DOHH2 (cell line): ENCODE measurements around the gene CCNI2.

ENCODE experiments used
- H3F3A ChIP-seq: fragments of 200-600 bp; sonication (generic), shearing (Covaris generic); 2 replicates; pipeline ENCODE4 v1.6.0; 2016; ENCODE audit warnings: antibody characterized with exemption, mild to moderate bottlenecking; ENCODE audit not compliant: control insufficient read depth, insufficient read depth
- H3K27ac ChIP-seq: fragments of 200-600 bp; sonication (generic); 2 replicates; pipeline ENCODE4 v1.5.1; 2014; ENCODE audit warnings: low read depth, mild to moderate bottlenecking, low read length, moderate library complexity
- H3K27me3 ChIP-seq: fragments of 200-600 bp; sonication (generic); 2 replicates; pipeline ENCODE4 v1.6.1; 2014; ENCODE audit warnings: mild to moderate bottlenecking, low read length, mixed read lengths; ENCODE audit not compliant: control insufficient read depth
- H3K36me3 ChIP-seq: fragments of 200-600 bp; sonication (generic); 2 replicates; pipeline ENCODE4 v1.6.1; 2014; ENCODE audit warnings: mild to moderate bottlenecking, low read length, moderate library complexity, mixed read lengths; ENCODE audit not compliant: control insufficient read depth
- H3K4me1 ChIP-seq: fragments of 200-600 bp; sonication (generic); 2 replicates; pipeline ENCODE4 v1.6.1; 2014; ENCODE audit warnings: mild to moderate bottlenecking, low read length, mixed read lengths; ENCODE audit not compliant: control insufficient read depth
- H3K4me2 ChIP-seq: fragments of 200-600 bp; sonication (generic); 2 replicates; pipeline ENCODE4 v1.6.0; 2014; ENCODE audit warnings: mild to moderate bottlenecking, low read length, moderate library complexity
- H3K4me3 ChIP-seq: fragments of 200-600 bp; sonication (generic); 2 replicates; pipeline ENCODE4 v1.5.1; 2014; ENCODE audit warnings: mild to moderate bottlenecking, low read length, mixed read lengths
- H3K79me2 ChIP-seq: fragments of 200-600 bp; sonication (generic); 2 replicates; pipeline ENCODE4 v1.6.1; 2014; ENCODE audit warnings: mild to moderate bottlenecking, low read length, mixed read lengths; ENCODE audit not compliant: control insufficient read depth
- H3K9me2 ChIP-seq: fragments of 200-600 bp; sonication (generic); replicated peaks from 2 replicates; pipeline ENCODE4 v1.6.1; 2014; ENCODE audit warnings: mild to moderate bottlenecking, low read length, mixed read lengths; ENCODE audit not compliant: control insufficient read depth
- H3K9me3 ChIP-seq: fragments of 200-600 bp; sonication (generic); 2 replicates; pipeline ENCODE4 v1.6.1; 2014; ENCODE audit warnings: antibody characterized with exemption, low read length, mixed read lengths; ENCODE audit not compliant: control insufficient read depth, insufficient read depth
- H4K20me1 ChIP-seq: fragments of 200-600 bp; sonication (generic); 2 replicates; pipeline ENCODE4 v1.6.0; 2014; ENCODE audit warnings: low read depth, mild to moderate bottlenecking, antibody characterized with exemption, low read length, moderate library complexity; ENCODE audit not compliant: control insufficient read depth, insufficient read depth
- EZH2phosphoT487 ChIP-seq: fragments of 200-600 bp; sonication (generic); IDR thresholded peaks from 2 replicates; pipeline ENCODE4 v1.6.1; 2017; ENCODE audit warnings: borderline replicate concordance, mild to moderate bottlenecking, antibody characterized with exemption, low read length, moderate library complexity, mixed read lengths
- TF ChIP-seq, protein P1 (sequence below): fragments of 200-600 bp; sonication (generic); IDR thresholded peaks from one replicate; pipeline ENCODE4 v1.5.1; 2014; ENCODE audit warnings: antibody characterized with exemption, mild to moderate bottlenecking, low read depth, low read length; ENCODE audit not compliant: poor library complexity, severe bottlenecking

Gene CCNI2

GRCh38 chr5:132763181-132764036 lies 16.2 kb downstream of the CCNI2 start:
- no peaks in the 10 kb centered on the region for H3K9me2 ChIP-seq
- TF ChIP-seq, protein P1, sequence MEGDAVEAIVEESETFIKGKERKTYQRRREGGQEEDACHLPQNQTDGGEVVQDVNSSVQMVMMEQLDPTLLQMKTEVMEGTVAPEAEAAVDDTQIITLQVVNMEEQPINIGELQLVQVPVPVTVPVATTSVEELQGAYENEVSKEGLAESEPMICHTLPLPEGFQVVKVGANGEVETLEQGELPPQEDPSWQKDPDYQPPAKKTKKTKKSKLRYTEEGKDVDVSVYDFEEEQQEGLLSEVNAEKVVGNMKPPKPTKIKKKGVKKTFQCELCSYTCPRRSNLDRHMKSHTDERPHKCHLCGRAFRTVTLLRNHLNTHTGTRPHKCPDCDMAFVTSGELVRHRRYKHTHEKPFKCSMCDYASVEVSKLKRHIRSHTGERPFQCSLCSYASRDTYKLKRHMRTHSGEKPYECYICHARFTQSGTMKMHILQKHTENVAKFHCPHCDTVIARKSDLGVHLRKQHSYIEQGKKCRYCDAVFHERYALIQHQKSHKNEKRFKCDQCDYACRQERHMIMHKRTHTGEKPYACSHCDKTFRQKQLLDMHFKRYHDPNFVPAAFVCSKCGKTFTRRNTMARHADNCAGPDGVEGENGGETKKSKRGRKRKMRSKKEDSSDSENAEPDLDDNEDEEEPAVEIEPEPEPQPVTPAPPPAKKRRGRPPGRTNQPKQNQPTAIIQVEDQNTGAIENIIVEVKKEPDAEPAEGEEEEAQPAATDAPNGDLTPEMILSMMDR = no peak
- no peaks in the 10 kb centered on the region for H3F3A ChIP-seq
- H3K4me1 ChIP-seq = no peaks in the 10 kb centered on the region
- no peaks in the 10 kb centered on the region for H3K9me3 ChIP-seq
- H3K27me3 ChIP-seq = peaks cover under 1% of the 10 kb centered on the region
- H3K79me2 ChIP-seq = no peaks in the 10 kb centered on the region
- no peak overlapping the region for H3K4me2 ChIP-seq
- H3K36me3 ChIP-seq = no peaks in the 10 kb centered on the region
- no peak overlapping the region for H3K27ac ChIP-seq
- no peak overlapping the region for H3K4me3 ChIP-seq
- H4K20me1 ChIP-seq = no peaks in the 10 kb centered on the region

GRCh38 chr5:132764051-132764450 lies 16.8 kb downstream of the CCNI2 start:
- Histone ChIP-seq H3K9me2 (no peaks in the 10 kb centered on the region), H3K27me3 (peaks cover 4% of the 10 kb centered on the region), H3F3A (no peaks in the 10 kb centered on the region), H4K20me1 (no peaks in the 10 kb centered on the region), H3K9me3 (no peaks in the 10 kb centered on the region), H3K36me3 (no peaks in the 10 kb centered on the region), H3K79me2 (no peaks in the 10 kb centered on the region), H3K4me3 (no peak overlapping the region), H3K4me1 (no peaks in the 10 kb centered on the region), H3K4me2 (no peak overlapping the region), H3K27ac (no peak overlapping the region)
- TF ChIP-seq EZH2phosphoT487 = no peak
- TF ChIP-seq, protein P1 = no peak

DNA sequence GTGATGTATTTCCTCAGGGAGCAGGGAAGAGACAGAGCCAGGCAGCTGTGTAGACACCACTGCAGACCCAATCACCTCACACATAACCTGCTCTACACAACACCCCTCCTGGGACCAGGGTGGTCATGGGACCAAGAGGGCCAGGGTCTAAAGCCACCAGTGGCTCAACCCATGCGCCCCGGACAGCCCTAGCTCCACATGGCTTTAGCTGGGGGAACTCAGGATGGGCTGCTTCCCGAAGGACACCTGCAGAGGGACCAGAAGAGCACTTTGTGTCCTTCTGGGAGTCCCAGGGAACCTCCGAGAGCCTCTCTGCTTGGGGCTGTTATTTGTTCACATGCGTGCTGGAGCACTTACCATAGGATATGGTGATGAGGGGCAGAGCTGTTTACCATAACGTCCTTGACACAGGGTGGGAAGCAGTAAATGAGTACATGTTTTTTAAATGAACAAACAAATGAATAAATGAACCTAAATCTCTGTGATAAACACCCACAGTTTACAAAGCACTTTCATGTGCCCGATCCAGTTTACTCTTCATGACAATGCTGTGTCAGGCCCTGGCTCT lies 17.5 kb downstream of the CCNI2 start:
- Histone ChIP-seq H3K4me2 (no peak overlapping the region), H3F3A (no peaks in the 10 kb centered on the region), H3K4me3 (no peak overlapping the region), H3K27ac (no peak overlapping the region), H3K9me2 (no peaks in the 10 kb centered on the region), H3K36me3 (no peaks in the 10 kb centered on the region), H3K79me2 (no peaks in the 10 kb centered on the region), H3K9me3 (no peaks in the 10 kb centered on the region), H3K27me3 (peaks cover 4% of the 10 kb centered on the region), H4K20me1 (no peaks in the 10 kb centered on the region), H3K4me1 (no peaks in the 10 kb centered on the region)
- TF ChIP-seq, protein P1 = no peak
- TF ChIP-seq EZH2phosphoT487 = no peak
